Measurements from ENCODE around the gene MECP2. TPM values are rescaled to one million over a fixed set of nuclear protein-coding genes. Genes with fewer than 3 reads are reported as not detected.

The MECP2 gene
- total RNA-seq, 1 experiment from 2014 or later: 88.9 TPM

GRCh38 chrX:154061801-154062200 is 35.7 kb downstream of the MECP2 start:
- Histone ChIP-seq H3K27ac (ENCODE audit: low read length) (no peak overlapping the region), H3K27me3 (ENCODE audit: control insufficient read depth, insufficient read depth, low read length) (no peaks in the 10 kb centered on the region), H3K36me3 (ENCODE audit: control insufficient read depth, insufficient read depth, low read length) (no peaks in the 10 kb centered on the region), H3K9me3 (ENCODE audit: control insufficient read depth, insufficient read depth, low read depth, low read length) (no peaks in the 10 kb centered on the region), H3K4me3 (ENCODE audit: low read depth in 2 of 2, low read length in 2 of 2) (no peak overlapping the region), H3K4me1 (ENCODE audit: control insufficient read depth, insufficient read depth, low read length) (peaks cover 15% of the 10 kb centered on the region; the same call in 1 of the 2 replicates)
- no TSS peak for BruUV-seq (replicated peaks)
- in situ Hi-C loops (cut with HindIII; ENCODE audit: low pct_unique_long_range_greater_than_20kb, low sequenced_read_pairs) (no loop called here), intact Hi-C loops (cut with micrococcal nuclease; ENCODE audit: unreplicated experiment) (no loop called here)
- no peak for TF ChIP-seq CTCF (IDR thresholded peaks at IDR 0.05)
- no peak for TF ChIP-seq SIN3A (IDR thresholded peaks at IDR 0.05; ENCODE audit: borderline replicate concordance, insufficient read depth, low read depth, low read length)
- TF ChIP-seq POLR2AphosphoS5 (IDR thresholded peaks at IDR 0.05; ENCODE audit: low read depth, low read length): no peak
- TF ChIP-seq REST (IDR thresholded peaks at IDR 0.05; ENCODE audit: insufficient read depth in 1 of 2, low read depth in 2 of 2, low read length in 1 of 2): no peak
- no peak for TF ChIP-seq TCF7L2 (IDR thresholded peaks at IDR 0.05; ENCODE audit: low read depth, low read length)
- ChIA-PET CTCF (no interaction called here), POLR2A (no interaction called here)
- ATAC-seq (no peak), DNase-seq (ENCODE audit: low read depth, low spot score) (no peak)

GRCh38 chrX:154059729-154060245 is 37.7 kb downstream of the MECP2 start:
- no peak overlapping the region for H3K27ac ChIP-seq (ENCODE audit: low read length)
- no peaks in the 10 kb centered on the region for H3K9me3 ChIP-seq (ENCODE audit: control insufficient read depth, insufficient read depth, low read depth, low read length)
- no TSS peak for BruUV-seq (replicated peaks)
- no peak for TF ChIP-seq REST (IDR thresholded peaks at IDR 0.05; ENCODE audit: insufficient read depth in 1 of 2, low read depth in 2 of 2, low read length in 1 of 2)
- TF ChIP-seq SIN3A (IDR thresholded peaks at IDR 0.05; ENCODE audit: borderline replicate concordance, insufficient read depth, low read depth, low read length): no peak
- TF ChIP-seq CTCF (IDR thresholded peaks at IDR 0.05): no peak
- TF ChIP-seq POLR2AphosphoS5 (IDR thresholded peaks at IDR 0.05; ENCODE audit: low read depth, low read length): no peak
- TF ChIP-seq TCF7L2 (IDR thresholded peaks at IDR 0.05; ENCODE audit: low read depth, low read length): no peak
- no peak for DNase-seq (ENCODE audit: low read depth, low spot score)
- in situ Hi-C loops (cut with HindIII; ENCODE audit: low pct_unique_long_range_greater_than_20kb, low sequenced_read_pairs): no loop called here
- ATAC-seq: no peak
- CTCF ChIA-PET: no interaction called here
- no peaks in the 10 kb centered on the region for H3K36me3 ChIP-seq (ENCODE audit: control insufficient read depth, insufficient read depth, low read length)
- POLR2A ChIA-PET: no interaction called here
- no peaks in the 10 kb centered on the region for H3K27me3 ChIP-seq (ENCODE audit: control insufficient read depth, insufficient read depth, low read length)
- intact Hi-C loops (cut with micrococcal nuclease; ENCODE audit: unreplicated experiment): no loop called here
- H3K4me1 ChIP-seq (ENCODE audit: control insufficient read depth, insufficient read depth, low read length): peaks cover 15% of the 10 kb centered on the region; the same call in 1 of the 2 replicates
- H3K4me3 ChIP-seq (ENCODE audit: low read depth in 2 of 2, low read length in 2 of 2): no peak overlapping the region
